ENCODE results near the gene UGT1A4. TPM values are rescaled to one million over a fixed set of nuclear protein-coding genes. Genes with fewer than 3 reads are reported as not detected.

UGT1A4 gene
- total RNA-seq, 2 experiments from 2014 or later = not detected

DNA sequence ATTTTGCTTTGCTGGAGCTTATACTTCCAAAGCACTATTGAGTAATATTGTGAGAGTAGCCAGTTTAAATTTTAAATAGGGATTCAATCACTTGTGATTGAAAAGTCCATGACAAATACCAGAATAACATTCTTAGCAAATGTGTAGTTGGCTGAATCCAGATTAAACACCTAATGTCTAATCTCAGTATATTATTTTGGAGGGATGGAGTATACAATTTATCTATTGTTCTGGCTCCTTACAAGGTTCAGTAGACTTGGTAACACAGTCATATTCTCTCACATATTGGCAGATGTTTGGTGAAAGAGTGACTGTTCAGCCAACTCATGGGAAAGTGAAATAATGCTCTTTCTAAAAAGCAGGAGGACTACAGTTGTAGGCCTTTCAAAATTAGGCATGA, 44.6 kb upstream of the UGT1A4 start:
- intact Hi-C loops (cut with DNase I, micrococcal nuclease) = no loop called here
- ChIA-PET CTCF (no interaction called here), POLR2A (no interaction called here)
- H3K27me3 ChIP-seq (ENCODE audit: control insufficient read depth in 1 of 2, insufficient read depth in 2 of 2, low read length in 2 of 2) = peaks cover 0 to 21% of the 10 kb centered on the region in 2 experiments
- H3K36me3 Mint-ChIP-seq (ENCODE audit: low read depth) = no peaks in the 10 kb centered on the region
- peaks cover 45% of the 10 kb centered on the region for H3K27me3 Mint-ChIP-seq
- no peak overlapping the region for H3K27ac Mint-ChIP-seq
- no peaks in the 10 kb centered on the region for H3K4me1 ChIP-seq (ENCODE audit: insufficient read depth, low read length)
- no peaks in the 10 kb centered on the region for H3K4me1 Mint-ChIP-seq (ENCODE audit: low read depth)
- no peaks in the 10 kb centered on the region for H3K9me3 ChIP-seq (ENCODE audit: control insufficient read depth in 1 of 2, insufficient read depth in 1 of 2, low read length in 2 of 2)
- no peaks in the 10 kb centered on the region for H3K36me3 ChIP-seq (ENCODE audit: insufficient read depth, low read length)
- H3K4me3 Mint-ChIP-seq = no peak overlapping the region
- H3K27ac ChIP-seq (ENCODE audit: low read depth in 1 of 2, low read length in 2 of 2) = no peak overlapping the region
- TF ChIP-seq, protein P1, sequence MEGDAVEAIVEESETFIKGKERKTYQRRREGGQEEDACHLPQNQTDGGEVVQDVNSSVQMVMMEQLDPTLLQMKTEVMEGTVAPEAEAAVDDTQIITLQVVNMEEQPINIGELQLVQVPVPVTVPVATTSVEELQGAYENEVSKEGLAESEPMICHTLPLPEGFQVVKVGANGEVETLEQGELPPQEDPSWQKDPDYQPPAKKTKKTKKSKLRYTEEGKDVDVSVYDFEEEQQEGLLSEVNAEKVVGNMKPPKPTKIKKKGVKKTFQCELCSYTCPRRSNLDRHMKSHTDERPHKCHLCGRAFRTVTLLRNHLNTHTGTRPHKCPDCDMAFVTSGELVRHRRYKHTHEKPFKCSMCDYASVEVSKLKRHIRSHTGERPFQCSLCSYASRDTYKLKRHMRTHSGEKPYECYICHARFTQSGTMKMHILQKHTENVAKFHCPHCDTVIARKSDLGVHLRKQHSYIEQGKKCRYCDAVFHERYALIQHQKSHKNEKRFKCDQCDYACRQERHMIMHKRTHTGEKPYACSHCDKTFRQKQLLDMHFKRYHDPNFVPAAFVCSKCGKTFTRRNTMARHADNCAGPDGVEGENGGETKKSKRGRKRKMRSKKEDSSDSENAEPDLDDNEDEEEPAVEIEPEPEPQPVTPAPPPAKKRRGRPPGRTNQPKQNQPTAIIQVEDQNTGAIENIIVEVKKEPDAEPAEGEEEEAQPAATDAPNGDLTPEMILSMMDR (IDR thresholded peaks at IDR 0.05) = no peak
- no peak overlapping the region for H3K4me3 ChIP-seq (ENCODE audit: low read length)
- ATAC-seq (ENCODE audit: poor library complexity) (no peak), DNase-seq (no peak)
- no peaks in the 10 kb centered on the region for H3K9me3 Mint-ChIP-seq

DNA sequence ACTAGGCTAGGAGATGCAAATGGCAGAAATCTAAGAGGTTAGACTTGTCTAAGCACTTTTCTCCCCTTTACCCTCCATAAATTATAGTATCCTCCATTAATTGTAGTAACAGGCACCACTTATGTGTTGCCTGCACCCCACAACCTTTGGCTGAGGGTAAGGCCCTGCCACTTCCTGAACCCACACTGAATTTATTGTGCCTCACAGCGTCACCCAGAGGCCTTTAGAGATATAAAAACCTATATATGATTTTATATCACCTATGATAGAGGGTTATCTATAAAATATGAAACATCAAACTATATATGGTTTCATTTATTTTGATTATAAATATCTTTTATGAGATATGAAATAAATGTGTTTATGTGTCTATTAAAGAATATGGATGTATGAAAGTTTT, 44.2 kb upstream of the UGT1A4 start:
- Histone ChIP-seq H3K4me1 (ENCODE audit: insufficient read depth, low read length) (no peaks in the 10 kb centered on the region), H3K9me3 (ENCODE audit: control insufficient read depth in 1 of 2, insufficient read depth in 1 of 2, low read length in 2 of 2) (no peaks in the 10 kb centered on the region), H3K4me3 (ENCODE audit: low read length) (no peak overlapping the region), H3K27me3 (ENCODE audit: control insufficient read depth in 1 of 2, insufficient read depth in 2 of 2, low read length in 2 of 2) (peaks cover 0 to 21% of the 10 kb centered on the region in 2 experiments), H3K27ac (ENCODE audit: low read depth in 1 of 2, low read length in 2 of 2) (no peak overlapping the region), H3K36me3 (ENCODE audit: insufficient read depth, low read length) (no peaks in the 10 kb centered on the region)
- Mint-ChIP-seq H3K4me3 (no peak overlapping the region), H3K9me3 (no peaks in the 10 kb centered on the region), H3K4me1 (ENCODE audit: low read depth) (no peaks in the 10 kb centered on the region), H3K27ac (no peak overlapping the region), H3K27me3 (peaks cover 46% of the 10 kb centered on the region), H3K36me3 (ENCODE audit: low read depth) (no peaks in the 10 kb centered on the region)
- TF ChIP-seq, protein P1 (IDR thresholded peaks at IDR 0.05) = no peak
- DNase-seq (no peak), ATAC-seq (ENCODE audit: poor library complexity) (no peak)
- ChIA-PET CTCF (no interaction called here), POLR2A (no interaction called here)
- intact Hi-C loops (cut with DNase I, micrococcal nuclease) = no loop called here

DNA sequence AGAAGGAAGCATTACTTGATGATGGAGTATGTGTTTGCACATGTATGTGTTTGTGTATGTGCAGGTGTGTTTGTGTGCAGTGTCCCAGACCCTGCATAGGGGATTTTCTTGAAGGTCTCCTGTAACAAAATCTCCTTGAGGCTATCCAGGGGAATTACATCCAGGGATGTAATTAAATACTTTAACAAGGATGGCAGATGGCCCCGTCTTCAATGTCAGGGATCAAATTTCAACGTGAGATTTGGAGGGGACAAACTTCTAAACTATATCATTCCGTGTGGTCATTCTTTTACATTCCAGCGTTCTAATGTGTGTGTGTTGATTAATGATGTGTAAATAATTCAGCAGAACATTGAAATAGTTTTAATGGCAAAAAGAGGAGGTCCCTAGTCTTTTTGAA, 43.5 kb upstream of the UGT1A4 start:
- DNase-seq (no peak), ATAC-seq (ENCODE audit: poor library complexity) (no peak)
- POLR2A ChIA-PET = no interaction called here
- peaks cover 50% of the 10 kb centered on the region for H3K27me3 Mint-ChIP-seq
- TF ChIP-seq, protein P1 (IDR thresholded peaks at IDR 0.05) = no peak
- no peaks in the 10 kb centered on the region for H3K4me1 Mint-ChIP-seq (ENCODE audit: low read depth)
- peaks cover 0 to 21% of the 10 kb centered on the region in 2 experiments for H3K27me3 ChIP-seq (ENCODE audit: control insufficient read depth in 1 of 2, insufficient read depth in 2 of 2, low read length in 2 of 2)
- no peak overlapping the region for H3K27ac ChIP-seq (ENCODE audit: low read depth in 1 of 2, low read length in 2 of 2)
- no peaks in the 10 kb centered on the region for H3K9me3 ChIP-seq (ENCODE audit: control insufficient read depth in 1 of 2, insufficient read depth in 1 of 2, low read length in 2 of 2)
- no peaks in the 10 kb centered on the region for H3K36me3 ChIP-seq (ENCODE audit: insufficient read depth, low read length)
- CTCF ChIA-PET = no interaction called here
- H3K27ac Mint-ChIP-seq = no peak overlapping the region
- no peaks in the 10 kb centered on the region for H3K36me3 Mint-ChIP-seq (ENCODE audit: low read depth)
- H3K4me3 Mint-ChIP-seq = no peak overlapping the region
- no peak overlapping the region for H3K4me3 ChIP-seq (ENCODE audit: low read length)
- H3K4me1 ChIP-seq (ENCODE audit: insufficient read depth, low read length) = no peaks in the 10 kb centered on the region
- no peaks in the 10 kb centered on the region for H3K9me3 Mint-ChIP-seq
- intact Hi-C loops (cut with DNase I, micrococcal nuclease) = no loop called here

All from CD4-positive, alpha-beta T cell (primary cell).